Psoas muscle (tissue), 8 donors: Measurements from ENCODE around the gene STARD3. TPM values are rescaled to one million over a fixed set of nuclear protein-coding genes. Genes with fewer than 3 reads are reported as not detected.

Experiments
- ATAC-seq, 4 donors: fragments of 200-7000 bp; cut with Tn5 transposase; one replicate each; pipeline ENCODE4 v1.9.1; 2020; ENCODE audit warnings: moderate library complexity in 3 of 4, mild to moderate bottlenecking in 2 of 4
- DNase-seq, 2 donors: peaks; one replicate each; pipeline ENCODE4 v3.0.0-alpha.2; 2020
- H3K27ac ChIP-seq: fragments of 200-600 bp; one replicate; pipeline ENCODE4 v1.8.0; 2022
- H3K27me3 ChIP-seq, 3 donors: fragments of 200-600 bp in 1 of 3; one replicate each; pipeline versions ENCODE4 v1.6.1 to v1.8.0; 2013 to 2022; ENCODE audit warnings: low read length in 2 of 3, mild to moderate bottlenecking in 2 of 3, moderate library complexity in 1 of 3; ENCODE audit not compliant: insufficient read depth in 3 of 3
- H3K36me3 ChIP-seq, 2 donors: fragments of 200-600 bp in 1 of 2; one replicate each; pipeline versions ENCODE4 v1.6.1 to v1.8.0; 2013 to 2022; ENCODE audit warnings: low read depth in 1 of 2, mild to moderate bottlenecking in 1 of 2, moderate library complexity in 1 of 2; ENCODE audit not compliant: insufficient read depth in 1 of 2
- H3K4me1 ChIP-seq: fragments of 200-600 bp; one replicate; pipeline ENCODE4 v1.8.0; 2022
- H3K4me3 ChIP-seq: fragments of 200-600 bp; one replicate; pipeline ENCODE4 v1.8.0; 2022; ENCODE audit warnings: mild to moderate bottlenecking
- H3K9me3 ChIP-seq: fragments of 200-600 bp; one replicate; pipeline ENCODE4 v1.8.0; 2022
- CTCF ChIP-seq: fragments of 200-600 bp; IDR thresholded peaks from one replicate; pipeline ENCODE4 v1.8.0; 2022; ENCODE audit warnings: antibody characterized with exemption
- WGBS, 3 donors: extraction: QIAGEN DNeasy Blood & Tissue Kit; methylation state at CpG; one replicate each; pipeline versions ENCODE4 v1.1.6 to v1.1.7; 2013; 5-methylcytosine and 5-hydroxymethylcytosine counted together
- intact Hi-C, 2 donors: fragments of 100-400 bp; cut with DNase I; formaldehyde crosslinking; loops; one replicate each; pipeline versions ENCODE4 v1.11.0 to v1.14.2; 2022
- polyA plus RNA-seq, 3 donors: library from polyadenylated mRNA; stranded (reverse); fragments of 200-250 nt; gene quantifications; one replicate each; pipeline ENCODE4 v1.2.3, GENCODE V29; 2013
- total RNA-seq, 4 donors: library from RNA; stranded (reverse); fragmentation: NEBNext Ultra II Directional in 2 of 4; extraction: Animal tissue kit (Norgen Biotek cat#: 25700) in 2 of 4; gene quantifications; one replicate each; pipeline versions ENCODE4 v1.2.1 to v1.2.4, GENCODE V29; 2021 to 2023
- donor health status: healthy with polysubstance abuse.
- donor health status: DM: no; HTN: no; CAD: no; lungs with moderate emphysema.
- donor health status: Bipolar disorder and iron deficiency.
- donor health status: healthy.
- donor health status: DM: yes; HTN: yes; CAD: no.
- donor health status: DM: no; HTN: no; CAD: no.
- donor health status: DM: no; HTN: no; CAD: no.
- donor health status: DM: yes; HTN: yes; CAD: no.

STARD3 gene
- total and polyA plus RNA-seq, 7 donors = 22.5 to 62.8 (median 32.6) TPM

DNA sequence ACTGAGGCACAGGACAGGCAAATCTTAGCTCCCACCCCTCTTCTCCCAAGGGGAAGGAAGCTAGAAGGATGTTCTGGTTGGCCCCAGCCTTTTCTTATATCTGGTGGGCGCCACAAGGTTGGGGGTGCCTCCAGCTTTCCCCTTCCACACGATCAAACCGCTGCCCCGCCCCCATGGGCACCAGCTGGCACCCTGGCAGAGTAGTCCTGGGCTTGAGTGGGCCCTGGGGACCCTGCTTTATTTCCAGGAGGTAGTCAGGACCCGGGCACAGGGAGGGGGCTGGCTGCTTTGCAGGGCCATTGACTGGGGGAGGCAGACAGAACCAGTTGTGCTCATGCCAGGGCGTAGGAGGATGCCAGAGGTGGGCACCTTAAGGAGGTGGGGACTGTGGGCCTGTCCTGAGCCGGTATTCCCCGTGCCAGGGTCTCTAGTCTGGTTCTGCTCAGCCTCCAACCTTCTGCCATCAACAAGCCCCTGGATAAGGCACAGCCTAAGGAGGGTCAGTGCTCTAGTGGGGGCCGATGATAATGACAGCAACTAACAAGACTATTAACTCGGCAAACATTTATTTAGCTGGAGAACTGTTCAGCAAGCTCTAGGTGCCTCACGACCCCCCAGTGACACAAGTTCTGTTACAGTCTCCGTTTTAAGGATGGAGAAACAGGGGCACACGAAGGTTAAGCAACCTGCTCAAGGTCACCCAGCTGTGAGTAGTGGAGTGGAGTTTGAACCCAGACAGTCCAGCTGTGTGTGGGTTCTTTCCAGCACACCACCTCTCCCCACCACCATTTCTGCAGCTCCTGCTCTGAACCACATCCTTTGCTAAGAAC, 17.8 kb upstream of the STARD3 start:
- Histone ChIP-seq H3K9me3 (no peaks in the 10 kb centered on the region), H3K36me3 (no peaks in the 10 kb centered on the region), H3K27me3 (peaks cover 0 to 24% (median 3%) of the 10 kb centered on the region in 3 donors), H3K4me1 (no peaks in the 10 kb centered on the region), H3K4me3 (peak overlapping the region; percentile 68), H3K27ac (no peak overlapping the region)
- TF ChIP-seq CTCF = no peak
- WGBS, 3 donors = 41 to 56% (median 44%) methylated on average over 12 to 13 of the region's 13 CpGs
- intact Hi-C loops = no loop called here
- ATAC-seq (no peak), DNase-seq (no peak)

GRCh38 chr17:39619786-39620101, 17.2 kb upstream of the STARD3 start:
- WGBS, 3 donors = 56 to 85% (median 65%) methylated on average over 1 of the region's 1 CpG
- Histone ChIP-seq H3K4me1 (no peaks in the 10 kb centered on the region), H3K4me3 (no peak overlapping the region), H3K36me3 (no peaks in the 10 kb centered on the region), H3K27ac (no peak overlapping the region), H3K9me3 (no peaks in the 10 kb centered on the region), H3K27me3 (peaks cover 0 to 22% (median 3%) of the 10 kb centered on the region in 3 donors)
- DNase-seq = no peak
- TF ChIP-seq CTCF = no peak
- no peak for ATAC-seq
- intact Hi-C loops = loop anchor here (5.0 to 10.0 kb wide), 5 partner anchors 53 to 245 kb away; partner anchors contain the start of genes IKZF3 (in 1 of the 2), MIEN1 (in 1 of the 2) and ZPBP2 (in 1 of the 2)

DNA sequence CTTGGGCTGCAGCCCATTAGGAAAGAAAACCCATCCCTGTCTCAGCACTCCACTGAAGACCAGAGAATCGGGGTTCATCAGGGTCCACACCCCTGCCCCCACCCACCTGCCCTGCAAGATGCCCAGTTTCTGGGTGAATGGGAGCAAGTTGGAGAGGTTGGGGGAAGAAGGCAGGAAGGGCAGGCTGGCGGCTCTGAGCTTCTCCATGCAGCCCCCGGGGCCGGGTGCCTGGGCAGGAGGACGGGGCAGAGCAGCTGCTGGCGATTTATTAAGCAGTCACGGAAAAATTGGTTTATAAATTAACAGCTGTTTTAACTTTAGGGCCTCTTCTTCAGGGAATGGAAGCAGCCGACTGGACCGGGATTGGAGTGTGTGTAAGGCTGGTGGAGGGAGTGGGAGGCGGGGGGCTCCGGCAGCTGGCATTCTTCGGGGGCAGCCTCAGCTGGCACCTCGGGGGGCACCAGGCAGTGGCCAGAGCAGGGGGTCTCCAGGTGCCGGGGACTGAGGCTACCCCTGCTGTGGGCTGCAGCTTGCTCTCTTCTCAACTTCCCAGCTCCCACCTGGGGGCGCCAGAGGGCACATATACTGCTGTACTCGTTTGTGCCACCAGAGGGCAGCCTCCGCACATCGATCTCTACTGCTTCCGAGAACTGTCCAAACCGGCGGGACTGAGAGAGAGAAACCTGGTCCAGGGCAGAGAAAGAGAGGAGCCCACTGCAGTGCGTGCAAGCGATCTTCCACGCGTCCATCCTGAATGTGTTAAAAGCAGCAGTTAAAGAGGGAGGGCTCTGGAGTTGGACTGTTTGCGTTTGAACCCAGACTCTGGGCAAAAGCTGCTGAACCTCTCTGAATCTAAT, 15.2 kb upstream of the STARD3 start:
- intact Hi-C loops = loop anchor here (1.0 to 10.0 kb wide), 8 partner anchors 49 to 243 kb away; partner anchors contain the start of genes IKZF3 (in 1 of the 2), MIEN1 (in 1 of the 2) and ZPBP2 (in 1 of the 2)
- H3K4me3 ChIP-seq = no peak overlapping the region
- H3K27ac ChIP-seq = no peak overlapping the region
- H3K27me3 ChIP-seq = peaks cover 0 to 27% (median 8%) of the 10 kb centered on the region in 3 donors
- peaks cover 1% of the 10 kb centered on the region for H3K4me1 ChIP-seq
- peak; percentile 100 for TF ChIP-seq CTCF
- WGBS, 3 donors = 4 to 7% (median 7%) methylated on average over 25 to 26 of the region's 26 CpGs
- H3K9me3 ChIP-seq = no peaks in the 10 kb centered on the region
- no peaks in the 10 kb centered on the region for H3K36me3 ChIP-seq
- DNase-seq (peak; percentile 82 to 91), ATAC-seq (peak; percentile 83 to 93 (median 89))

- Histone ChIP-seq H3K27ac (no peak overlapping the region), H3K4me3 (no peak overlapping the region), H3K9me3 (no peaks in the 10 kb centered on the region), H3K36me3 (no peaks in the 10 kb centered on the region), H3K27me3 (peaks cover 0 to 35% (median 11%) of the 10 kb centered on the region in 3 donors), H3K4me1 (peaks cover 5% of the 10 kb centered on the region)
- TF ChIP-seq CTCF = no peak
- WGBS, 3 donors = 48 to 53% (median 49%) methylated on average over 16 of the region's 16 CpGs
- DNase-seq (no peak), ATAC-seq (peak in 1 of 4 donors; percentile 4)
- intact Hi-C loops = loop anchor here (1.0 to 10.0 kb wide), 8 partner anchors 48 to 242 kb away; partner anchors contain the start of genes IKZF3 (in 1 of the 2), MIEN1 (in 1 of the 2) and ZPBP2 (in 1 of the 2)
Measured at GRCh38 chr17:39622380-39623006, 14.5 kb upstream of the STARD3 start.
